GM18951 (cell line): ENCODE results near the gene IL17RD.

ENCODE experiments used
- POLR2A ChIP-seq: IDR thresholded peaks from 4 replicates; pipeline ENCODE4 v1.6.1; 2011; ENCODE audit warnings: mild to moderate bottlenecking; ENCODE audit not compliant: insufficient read length, insufficient read depth; ENCODE audit errors: extremely low read depth
- in situ Hi-C: fragments of 300-500 bp; cut with MboI; formaldehyde crosslinking; loops from one replicate; pipeline ENCODE4 v1.12.0; 2022; ENCODE audit warnings: low sequenced_read_pairs, mixed read lengths, inconsistent platforms; ENCODE audit not compliant: unreplicated experiment

The IL17RD gene

GRCh38 chr3:57068437-57069089 lies 96.6 kb downstream of the IL17RD start:
- in situ Hi-C loops = no loop called here

GRCh38 chr3:57066471-57066870 lies 98.7 kb downstream of the IL17RD start:
- in situ Hi-C loops = no loop called here
- no peak for TF ChIP-seq POLR2A

More at GRCh38 chr3:57068437-57069089, 96.6 kb downstream of the IL17RD start:
- no peak for TF ChIP-seq POLR2A

- no peak for TF ChIP-seq POLR2A
- in situ Hi-C loops = no loop called here
These were observed 99.6 kb downstream of the IL17RD start for GRCh38 chr3:57065588-57065987.

GRCh38 chr3:57064572-57064971 lies 100.6 kb downstream of the IL17RD start:
- in situ Hi-C loops = no loop called here
- no peak for TF ChIP-seq POLR2A

GRCh38 chr3:57064001-57064400 lies 101.2 kb downstream of the IL17RD start:
- in situ Hi-C loops = no loop called here
- no peak for TF ChIP-seq POLR2A

- in situ Hi-C loops = no loop called here
These were observed 102.1 kb downstream of the IL17RD start for GRCh38 chr3:57063032-57063431.

GRCh38 chr3:57062101-57062631 lies 103.0 kb downstream of the IL17RD start:
- TF ChIP-seq POLR2A = no peak
- in situ Hi-C loops = no loop called here

More at GRCh38 chr3:57063032-57063431, 102.1 kb downstream of the IL17RD start:
- no peak for TF ChIP-seq POLR2A

- TF ChIP-seq POLR2A = no peak
- in situ Hi-C loops = no loop called here
These were observed 103.6 kb downstream of the IL17RD start for GRCh38 chr3:57061556-57061955.

GRCh38 chr3:57060089-57060821 lies 104.9 kb downstream of the IL17RD start, which contains the start of gene SPATA12:
SPATA12 (plus strand) TSS chr3:57060664; CDS start chr3:57073695, 13,031 bp downstream.
- in situ Hi-C loops = no loop called here
- no peak for TF ChIP-seq POLR2A

GRCh38 chr3:57059411-57059810 lies 105.7 kb downstream of the IL17RD start:
- in situ Hi-C loops = no loop called here
- TF ChIP-seq POLR2A = no peak

- in situ Hi-C loops = no loop called here
- TF ChIP-seq POLR2A = no peak
These were observed 107.8 kb downstream of the IL17RD start for GRCh38 chr3:57057351-57057750.

GRCh38 chr3:57053122-57053521 lies 112.0 kb downstream of the IL17RD start:
- TF ChIP-seq POLR2A = no peak
- in situ Hi-C loops = no loop called here

GRCh38 chr3:57052662-57053061 lies 112.5 kb downstream of the IL17RD start:
- in situ Hi-C loops = no loop called here
- TF ChIP-seq POLR2A = no peak

- in situ Hi-C loops = no loop called here
These were observed 116.4 kb downstream of the IL17RD start for GRCh38 chr3:57048728-57049127.

More at GRCh38 chr3:57048728-57049127, 116.4 kb downstream of the IL17RD start:
- no peak for TF ChIP-seq POLR2A
